ENCODE results near the gene C2orf42.

The C2orf42 gene

DNA sequence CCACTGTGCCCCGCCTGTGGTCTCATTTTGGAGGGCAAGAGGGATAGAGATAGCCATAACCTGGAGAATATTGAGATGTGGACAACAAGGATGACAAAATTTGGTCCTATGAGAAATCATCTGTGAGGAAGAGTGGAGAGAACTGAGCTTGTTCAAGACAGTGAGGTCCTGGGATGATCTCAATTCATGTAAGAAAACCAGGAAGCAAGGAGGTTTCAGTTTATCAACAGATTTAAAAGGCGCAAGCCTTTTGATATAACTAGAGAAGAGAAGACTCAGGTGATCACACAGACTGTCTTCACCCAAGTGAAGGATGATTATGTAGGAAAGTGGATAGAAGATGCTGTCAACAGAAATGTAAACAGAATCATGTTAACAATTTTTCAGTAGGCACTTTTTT is 64.4 kb downstream of the C2orf42 start:
- DNase-seq (ENCODE audit: low read depth), result no peak
- TF ChIP-seq, protein P1, sequence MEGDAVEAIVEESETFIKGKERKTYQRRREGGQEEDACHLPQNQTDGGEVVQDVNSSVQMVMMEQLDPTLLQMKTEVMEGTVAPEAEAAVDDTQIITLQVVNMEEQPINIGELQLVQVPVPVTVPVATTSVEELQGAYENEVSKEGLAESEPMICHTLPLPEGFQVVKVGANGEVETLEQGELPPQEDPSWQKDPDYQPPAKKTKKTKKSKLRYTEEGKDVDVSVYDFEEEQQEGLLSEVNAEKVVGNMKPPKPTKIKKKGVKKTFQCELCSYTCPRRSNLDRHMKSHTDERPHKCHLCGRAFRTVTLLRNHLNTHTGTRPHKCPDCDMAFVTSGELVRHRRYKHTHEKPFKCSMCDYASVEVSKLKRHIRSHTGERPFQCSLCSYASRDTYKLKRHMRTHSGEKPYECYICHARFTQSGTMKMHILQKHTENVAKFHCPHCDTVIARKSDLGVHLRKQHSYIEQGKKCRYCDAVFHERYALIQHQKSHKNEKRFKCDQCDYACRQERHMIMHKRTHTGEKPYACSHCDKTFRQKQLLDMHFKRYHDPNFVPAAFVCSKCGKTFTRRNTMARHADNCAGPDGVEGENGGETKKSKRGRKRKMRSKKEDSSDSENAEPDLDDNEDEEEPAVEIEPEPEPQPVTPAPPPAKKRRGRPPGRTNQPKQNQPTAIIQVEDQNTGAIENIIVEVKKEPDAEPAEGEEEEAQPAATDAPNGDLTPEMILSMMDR (IDR thresholded peaks at IDR 0.05; ENCODE audit: insufficient read depth, low read depth, low read length, missing control alignments), result no peak
- H3K4me3 ChIP-seq (ENCODE audit: low read depth, low read length), result peak overlapping the region; percentile 74

DNA sequence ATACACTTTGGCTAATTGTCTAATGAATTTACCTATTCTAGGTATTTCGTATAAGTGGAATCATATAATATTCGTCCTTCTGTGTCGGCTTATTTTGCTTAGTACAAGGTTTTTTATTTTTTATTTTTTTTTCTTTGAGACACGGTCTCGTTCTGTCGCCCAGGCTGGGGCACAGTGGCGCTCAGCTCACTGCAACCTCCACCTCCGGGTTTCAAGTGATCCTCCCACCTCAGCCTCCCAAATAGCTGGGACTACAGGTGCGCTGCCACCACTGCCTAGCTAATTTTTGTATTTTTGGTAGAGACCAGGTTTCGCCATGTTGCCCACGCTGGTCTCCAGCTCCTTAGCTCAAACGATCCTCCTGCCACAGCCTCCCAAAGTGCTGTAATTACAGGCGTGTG is 65.3 kb downstream of the C2orf42 start:
- DNase-seq (ENCODE audit: low read depth), result peak; percentile 48
- peak overlapping the region; percentile 74 for H3K4me3 ChIP-seq (ENCODE audit: low read depth, low read length)
- TF ChIP-seq, protein P1 (IDR thresholded peaks at IDR 0.05; ENCODE audit: insufficient read depth, low read depth, low read length, missing control alignments), result no peak

DNA sequence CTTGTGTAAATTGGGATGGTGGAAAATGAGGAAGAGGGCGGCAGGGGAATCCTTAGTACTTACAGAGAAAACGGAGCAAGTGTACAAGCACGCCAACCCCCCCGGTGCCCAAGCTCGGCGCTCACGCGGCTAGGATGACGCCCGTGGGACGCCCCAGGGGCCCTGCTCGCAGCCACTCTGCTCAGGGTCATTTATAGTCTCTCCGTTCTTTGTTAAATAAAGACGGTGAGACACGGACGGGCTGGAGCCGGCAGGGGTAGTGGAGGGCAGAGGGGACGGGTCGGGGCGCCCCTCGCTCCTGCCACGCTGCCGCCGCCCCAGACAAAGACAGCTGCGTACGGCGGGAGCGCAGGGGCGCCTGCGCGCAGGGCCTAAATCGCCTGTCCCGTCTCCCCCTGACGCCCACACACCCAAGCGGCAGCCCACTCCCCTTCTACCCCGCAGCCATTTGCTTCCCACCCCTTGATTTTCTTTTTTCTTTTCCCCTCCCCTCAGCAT is 65.8 kb downstream of the C2orf42 start:
- TF ChIP-seq, protein P1 (IDR thresholded peaks at IDR 0.05; ENCODE audit: insufficient read depth, low read depth, low read length, missing control alignments), result no peak
- H3K4me3 ChIP-seq (ENCODE audit: low read depth, low read length), result peak overlapping the region; percentile 74
- DNase-seq (ENCODE audit: low read depth), result peak; percentile 87

GRCh38 chr2:70123829-70124116 is 67.0 kb downstream of the C2orf42 start:
- DNase-seq (ENCODE audit: low read depth), result no peak
- H3K4me3 ChIP-seq (ENCODE audit: low read depth, low read length), result peak overlapping the region; percentile 74
- TF ChIP-seq, protein P1 (IDR thresholded peaks at IDR 0.05; ENCODE audit: insufficient read depth, low read depth, low read length, missing control alignments), result no peak

- no peak for DNase-seq (ENCODE audit: low read depth)
- H3K4me3 ChIP-seq (ENCODE audit: low read depth, low read length), result peak overlapping the region; percentile 74; the same call in 1 of the 2 replicates
- TF ChIP-seq, protein P1 (IDR thresholded peaks at IDR 0.05; ENCODE audit: insufficient read depth, low read depth, low read length, missing control alignments), result no peak
Measured at GRCh38 chr2:70123051-70123828, 67.6 kb downstream of the C2orf42 start.

DNA sequence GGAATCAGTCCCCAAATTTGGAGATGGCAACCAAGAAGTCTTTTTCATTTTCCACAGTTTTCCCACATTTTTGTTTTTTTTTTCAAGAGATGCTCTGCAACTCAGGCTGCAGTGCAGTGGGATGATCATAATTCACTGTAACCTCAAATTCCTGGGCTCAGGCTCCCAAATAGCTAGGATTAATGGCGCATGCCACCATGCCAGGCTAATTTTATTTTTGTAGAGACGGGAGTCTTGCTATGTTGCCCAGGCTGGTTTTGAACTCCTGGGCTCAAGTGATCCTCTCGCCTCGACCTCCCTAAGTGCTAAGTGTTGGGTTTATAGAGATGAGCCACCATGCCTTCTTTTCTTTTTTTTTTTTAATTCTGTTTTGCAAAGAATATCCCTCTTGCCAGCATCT is 68.3 kb downstream of the C2orf42 start:
- TF ChIP-seq, protein P1 (IDR thresholded peaks at IDR 0.05; ENCODE audit: insufficient read depth, low read depth, low read length, missing control alignments), result no peak
- H3K4me3 ChIP-seq (ENCODE audit: low read depth, low read length), result peak overlapping the region; percentile 28
- DNase-seq (ENCODE audit: low read depth), result no peak
